Activated gamma-delta T cell treated with Interleukin-2 at 50 U/mL for 16 hours (primary cell): ENCODE results near the gene SPATA2L.

Source experiments
- DNase-seq: peaks from one replicate; pipeline ENCODE4 v3.0.0-alpha.2; 2020

The SPATA2L gene

GRCh38 chr16:89727406-89728120 is 26.1 kb upstream of the SPATA2L start:
- no peak for DNase-seq

DNA sequence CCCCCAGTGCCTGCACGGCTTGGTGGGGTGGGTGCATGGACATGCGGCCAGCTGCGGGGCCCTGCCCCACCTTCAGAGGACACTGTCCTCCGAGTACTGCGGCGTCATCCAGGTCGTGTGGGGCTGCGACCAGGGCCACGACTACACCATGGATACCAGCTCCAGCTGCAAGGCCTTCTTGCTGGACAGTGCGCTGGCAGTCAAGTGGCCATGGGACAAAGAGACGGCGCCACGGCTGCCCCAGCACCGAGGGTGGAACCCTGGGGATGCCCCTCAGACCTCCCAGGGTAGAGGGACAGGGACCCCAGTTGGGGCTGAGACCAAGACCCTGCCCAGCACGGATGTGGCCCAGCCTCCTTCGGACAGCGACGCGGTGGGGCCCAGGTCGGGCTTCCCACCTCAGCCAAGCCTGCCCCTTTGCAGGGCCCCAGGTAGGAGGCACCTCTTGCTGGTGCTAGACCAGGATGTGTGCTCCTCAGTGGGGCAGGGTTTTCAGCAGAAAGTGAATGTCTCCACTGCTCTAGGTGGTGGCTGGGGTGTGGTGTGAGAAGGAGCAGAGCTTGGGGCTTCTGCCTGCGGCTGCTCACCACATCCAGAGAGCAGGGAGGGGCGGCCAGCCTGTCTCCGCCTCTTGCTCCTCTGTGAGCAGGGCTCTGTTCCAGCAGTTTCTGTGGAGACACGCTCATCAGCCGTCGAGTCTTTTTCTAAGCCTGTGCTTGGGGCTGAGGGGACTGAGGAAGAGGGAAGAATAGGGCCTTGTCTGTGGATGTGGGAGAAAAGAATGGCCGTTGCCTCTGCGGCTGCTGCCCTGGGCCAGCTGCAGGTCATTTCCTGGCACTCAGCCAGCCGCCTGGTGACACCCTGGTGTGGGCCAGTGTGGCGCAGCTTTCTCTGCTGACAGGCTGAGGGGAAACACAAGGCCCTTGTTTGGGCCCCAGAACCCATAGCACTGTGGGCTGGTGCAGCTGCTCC is 22.1 kb upstream of the SPATA2L start:
- DNase-seq: peak; percentile 89

- peak; percentile 81 for DNase-seq
Measured at GRCh38 chr16:89722392-89723278, 21.1 kb upstream of the SPATA2L start.

- DNase-seq: peak; percentile 93
Measured at GRCh38 chr16:89721546-89722391, 20.3 kb upstream of the SPATA2L start.

DNA sequence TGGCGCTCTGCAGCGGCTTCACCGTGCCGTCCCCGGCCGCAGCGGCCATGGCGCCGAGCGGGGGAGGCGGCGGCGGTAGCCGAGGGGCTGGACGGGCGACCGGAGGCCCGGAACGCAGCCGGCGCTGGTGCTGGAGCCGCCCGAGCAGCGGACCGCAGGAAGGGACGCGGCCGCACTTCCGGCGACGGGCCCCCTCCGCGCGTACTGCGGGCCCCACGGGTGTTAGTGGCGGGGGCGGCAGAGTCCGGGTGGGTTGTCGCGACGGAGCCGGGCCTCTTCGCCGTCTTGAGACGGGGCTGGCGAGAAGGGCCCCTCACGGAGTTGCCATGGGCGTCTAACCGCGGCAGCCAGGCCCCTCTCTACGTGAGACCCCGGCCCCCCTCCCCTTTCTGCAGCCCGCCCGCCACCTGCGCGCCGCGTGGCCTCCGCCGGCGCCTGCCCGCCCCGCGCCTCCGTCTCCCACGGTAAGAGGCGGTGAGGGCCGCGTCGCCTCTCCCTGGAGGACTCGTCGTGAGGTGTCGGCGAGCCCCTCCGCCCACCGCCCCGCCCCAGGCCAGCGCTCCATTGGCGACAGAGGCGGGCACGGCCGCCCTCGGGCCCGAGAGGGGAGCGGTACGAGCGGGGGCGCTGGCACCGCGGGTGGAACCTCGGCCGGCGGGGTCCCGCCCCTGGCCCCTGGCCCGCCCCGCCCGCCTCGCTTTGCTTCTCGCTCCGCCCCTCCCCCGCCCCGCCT is 19.5 kb upstream of the SPATA2L start, which contains the start of the genes VPS9D1 and ZNF276:
Gene VPS9D1 (minus strand): TSS at position 86 of the 733 bp plus-strand sequence. CDS start 37 bp downstream, at position 49.
Gene ZNF276 (plus strand): TSS at position 725 of the 733 bp plus-strand sequence. CDS start 104 bp downstream, outside the sequence.
- peak; percentile 85 for DNase-seq

GRCh38 chr16:89720551-89720812 is 19.0 kb upstream of the SPATA2L start:
- DNase-seq: no peak

- DNase-seq: no peak
Measured at GRCh38 chr16:89717688-89718505, 16.4 kb upstream of the SPATA2L start.

GRCh38 chr16:89716916-89717687 is 15.6 kb upstream of the SPATA2L start:
- no peak for DNase-seq

DNA sequence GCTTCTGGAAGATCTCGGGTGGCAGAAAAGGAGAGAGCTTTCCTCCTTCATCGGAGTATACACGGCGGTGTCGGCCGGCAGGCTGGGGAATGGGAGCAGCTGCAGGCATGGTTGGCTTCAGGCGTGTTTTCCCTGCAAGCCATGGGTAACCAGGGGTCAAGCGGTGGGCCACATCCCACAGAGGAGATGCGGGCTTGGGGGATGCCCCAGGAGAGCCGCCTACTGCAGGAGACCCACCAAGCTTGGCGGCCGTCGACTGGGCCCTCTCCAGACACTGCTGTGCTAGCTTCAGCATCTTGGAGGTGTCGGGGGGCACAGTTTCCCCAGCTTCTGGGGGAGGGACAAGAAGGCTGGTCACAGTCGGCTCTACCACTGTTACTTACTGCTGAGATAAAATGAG is 15.0 kb upstream of the SPATA2L start:
- no peak for DNase-seq

- DNase-seq: no peak
Measured at GRCh38 chr16:89712274-89712781, 10.8 kb upstream of the SPATA2L start.

GRCh38 chr16:89711601-89712273 is 10.2 kb upstream of the SPATA2L start:
- DNase-seq: peak; percentile 71

- DNase-seq: no peak
Measured at GRCh38 chr16:89710709-89711564, 9.4 kb upstream of the SPATA2L start.

- no peak for DNase-seq
Measured at GRCh38 chr16:89709716-89710432, 8.4 kb upstream of the SPATA2L start.

DNA sequence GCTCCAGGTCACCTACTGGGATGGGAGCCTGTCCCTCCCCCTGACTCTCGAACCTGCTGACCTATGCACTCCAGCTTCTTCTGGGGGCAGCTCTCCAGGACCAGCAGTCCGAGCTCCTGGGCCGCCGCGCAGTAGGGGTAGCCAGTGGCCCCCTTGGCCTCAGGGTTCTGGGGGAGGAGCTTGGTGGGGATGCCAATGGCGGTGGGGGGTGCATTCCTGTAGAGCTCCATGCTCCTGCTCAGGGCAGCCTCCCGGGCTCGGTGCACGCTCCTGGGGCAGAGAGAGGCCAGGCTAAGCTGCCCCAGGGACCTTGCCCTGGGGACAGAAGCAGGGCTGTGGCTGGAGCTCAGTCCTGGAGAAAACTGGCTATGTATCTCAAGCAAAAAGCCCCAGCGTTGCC is 7.7 kb upstream of the SPATA2L start:
- no peak for DNase-seq

DNA sequence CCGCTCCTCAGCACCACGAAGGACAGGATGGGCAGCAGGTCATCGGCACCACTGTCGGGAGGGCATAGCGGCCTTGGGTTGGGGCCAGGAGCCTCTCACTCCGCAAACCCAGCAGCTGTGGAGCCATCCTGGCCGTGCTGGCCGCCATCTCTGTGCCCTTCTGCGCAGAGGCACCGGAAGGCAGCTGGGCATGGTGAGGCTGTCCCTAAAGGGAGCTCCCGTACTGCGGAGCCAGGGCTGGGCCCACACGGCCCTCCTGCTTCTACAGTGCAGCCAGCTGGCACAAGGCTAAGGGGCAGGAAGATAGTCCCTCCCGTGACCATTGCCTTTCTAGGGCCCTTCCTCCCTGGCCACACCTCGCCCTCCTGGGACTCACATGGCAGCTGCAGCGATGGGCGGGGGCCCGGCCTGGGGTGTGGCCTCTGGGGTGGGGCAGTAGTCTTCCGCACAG is 7.0 kb upstream of the SPATA2L start:
- no peak for DNase-seq

DNA sequence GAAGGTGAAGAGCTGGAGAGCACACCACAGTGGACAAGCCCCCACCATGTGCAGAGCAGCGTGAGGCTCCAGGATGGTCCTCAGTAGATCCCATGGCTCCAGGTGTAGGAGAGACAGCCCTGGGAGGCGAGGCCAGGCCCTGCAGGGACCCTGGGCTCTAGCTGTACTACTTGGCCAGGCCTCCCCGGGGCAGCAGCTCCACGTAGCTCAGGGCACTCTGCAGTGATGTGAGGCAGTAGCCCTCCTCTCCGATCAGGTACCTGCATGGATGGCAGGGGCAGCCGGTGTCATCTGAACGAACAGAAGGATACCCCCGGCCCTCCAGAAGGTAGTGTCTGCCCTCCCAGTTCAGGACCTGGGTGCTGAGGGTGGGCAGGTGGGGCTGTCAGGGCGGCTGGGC is 6.2 kb upstream of the SPATA2L start:
- DNase-seq: no peak
